ENCODE data around the gene TXNRD2. TPM values are rescaled to one million over a fixed set of nuclear protein-coding genes. Genes with fewer than 3 reads are reported as not detected.

TXNRD2 gene
- total RNA-seq, 1 experiment from 2014 or later: 19.7 TPM

- Histone ChIP-seq H3K27ac (ENCODE audit: low read depth, low read length) (no peak overlapping the region), H3K9ac (ENCODE audit: low read length) (no peak overlapping the region), H3K4me2 (ENCODE audit: low read length) (no peak overlapping the region), H3K4me3 (replicated peaks in 1 of 2; ENCODE audit: low read depth in 1 of 2, low read length in 2 of 2) (no peak overlapping the region), H3K9me3 (ENCODE audit: control insufficient read depth in 1 of 2, insufficient read depth in 1 of 2, low read depth in 1 of 2, low read length in 2 of 2) (no peaks in the 10 kb centered on the region), H3K79me2 (ENCODE audit: insufficient read depth, low read length) (no peaks in the 10 kb centered on the region), H2AFZ (ENCODE audit: low read depth, low read length, poor library complexity, severe bottlenecking) (no peak overlapping the region), H3K4me1 (ENCODE audit: control insufficient read depth in 1 of 2, insufficient read depth in 2 of 2, low read length in 2 of 2) (no peaks in the 10 kb centered on the region), H3K9me2 (ENCODE audit: insufficient read depth) (no peaks in the 10 kb centered on the region), H3K36me3 (ENCODE audit: control insufficient read depth in 1 of 2, insufficient read depth in 2 of 2, low read length in 2 of 2) (no peaks in the 10 kb centered on the region), H3K27me3 (ENCODE audit: insufficient read depth, low read length) (no peaks in the 10 kb centered on the region), H4K20me1 (ENCODE audit: insufficient read depth) (no peaks in the 10 kb centered on the region)
- intact Hi-C loops (cut with micrococcal nuclease): no loop called here
- no TSS peak for BruUV-seq (replicated peaks)
- ChIA-PET RAD21 (ENCODE audit: low non-redundant PET in 1 of 2, low total read pairs in 2 of 2, uncharacterized antibody in 2 of 2, unreplicated experiment in 2 of 2) (no interaction called here), POLR2A (no interaction called here), CTCF (no interaction called here)
- TF ChIP-seq FOSL1 (IDR thresholded peaks at IDR 0.05; ENCODE audit: low read depth) (no peak), MAX (IDR thresholded peaks at IDR 0.05) (no peak), POLR2A (IDR thresholded peaks at IDR 0.05; ENCODE audit: borderline replicate concordance, extremely low read depth, insufficient read depth, insufficient read length) (no peak), CBX3 (IDR thresholded peaks at IDR 0.05; ENCODE audit: low read depth) (no peak), ZFX (IDR thresholded peaks at IDR 0.05) (no peak), SP1 (IDR thresholded peaks at IDR 0.05; ENCODE audit: low read depth) (no peak), ATF3 (IDR thresholded peaks at IDR 0.05) (no peak), EZH2 (IDR thresholded peaks at IDR 0.05) (no peak), ZBTB33 (IDR thresholded peaks at IDR 0.05; ENCODE audit: extremely low read depth, insufficient replicate concordance, low read length) (no peak), REST (IDR thresholded peaks at IDR 0.05; ENCODE audit: low read depth) (no peak), RAD21 (IDR thresholded peaks at IDR 0.05; ENCODE audit: low read depth) (no peak), CEBPB (IDR thresholded peaks at IDR 0.05; ENCODE audit: low read depth) (no peak), ZNF274 (IDR thresholded peaks at IDR 0.05; ENCODE audit: low read depth, low read length) (no peak), CTCF (IDR thresholded peaks at IDR 0.05 in 2 of 3, conservative IDR thresholded peaks at IDR 0.05 in 1 of 3; ENCODE audit: borderline replicate concordance in 1 of 3, insufficient read depth in 1 of 3, low read depth in 2 of 3, low read length in 2 of 3) (no peak)
- no peak for ATAC-seq
- no peak for DNase-seq (ENCODE audit: low read depth, low spot score)
Observed at GRCh38 chr22:19916941-19917340, 24.7 kb downstream of the TXNRD2 start.

Measured in HCT116 (cell line).